Mesendoderm (in vitro differentiated cells): Measurements from ENCODE around the gene P4HA1. TPM values are rescaled to one million over a fixed set of nuclear protein-coding genes. Genes with fewer than 3 reads are reported as not detected.

Experiments used
- DNase-seq: peaks from one replicate; pipeline ENCODE4 v3.0.0; 2013
- H2AK5ac ChIP-seq: 2 replicates; pipeline ENCODE4 v1.6.1; 2013; ENCODE audit warnings: low read length, inconsistent platforms
- H2BK120ac ChIP-seq: 2 replicates; pipeline ENCODE4 v1.6.1; 2013; ENCODE audit warnings: low read depth, mild to moderate bottlenecking, low read length, moderate library complexity, mixed read lengths
- H2BK15ac ChIP-seq: replicated peaks from 2 replicates; pipeline ENCODE4 v1.6.1; 2013; ENCODE audit warnings: low read depth, mild to moderate bottlenecking, moderate library complexity
- H2BK5ac ChIP-seq: 2 replicates; pipeline ENCODE4 v1.6.1; 2013; ENCODE audit warnings: low read length, inconsistent platforms
- H3K18ac ChIP-seq: 2 replicates; pipeline ENCODE4 v1.6.1; 2013; ENCODE audit warnings: mild to moderate bottlenecking, low read length, mixed read lengths
- H3K23ac ChIP-seq: one replicate; pipeline ENCODE4 v1.6.1; 2013; ENCODE audit warnings: low read length
- H3K27ac ChIP-seq: 2 replicates; pipeline ENCODE4 v1.5.1; 2013; ENCODE audit warnings: low read depth, mild to moderate bottlenecking, inconsistent platforms, low read length, moderate library complexity
- H3K27me3 ChIP-seq: 2 replicates; pipeline ENCODE4 v1.6.1; 2013; ENCODE audit warnings: low read length, control low read depth, mild to moderate bottlenecking, inconsistent platforms; ENCODE audit not compliant: insufficient read depth, poor library complexity
- H3K36me3 ChIP-seq: 2 replicates; pipeline ENCODE4 v1.6.1; 2013; ENCODE audit warnings: low read length, inconsistent platforms; ENCODE audit not compliant: control insufficient read depth, insufficient read depth
- H3K4ac ChIP-seq: one replicate; pipeline ENCODE4 v1.6.1; 2013; ENCODE audit warnings: low read depth, mild to moderate bottlenecking, low read length, moderate library complexity
- H3K4me1 ChIP-seq: 2 replicates; pipeline ENCODE4 v1.6.1; 2013; ENCODE audit warnings: low read depth, low read length, inconsistent platforms; ENCODE audit not compliant: control insufficient read depth
- H3K4me2 ChIP-seq: 2 replicates; pipeline ENCODE4 v1.6.1; 2013; ENCODE audit warnings: low read length
- H3K4me3 ChIP-seq: 2 replicates; pipeline ENCODE4 v1.5.1; 2013; ENCODE audit warnings: mild to moderate bottlenecking, low read length
- H3K56ac ChIP-seq: one replicate; pipeline ENCODE4 v1.6.1; 2013; ENCODE audit warnings: low read length
- H3K79me1 ChIP-seq: 2 replicates; pipeline ENCODE4 v1.6.1; 2013; ENCODE audit warnings: low read length, inconsistent platforms
- H3K79me2 ChIP-seq: 2 replicates; pipeline ENCODE4 v1.6.1; 2013; ENCODE audit warnings: mild to moderate bottlenecking, low read length; ENCODE audit not compliant: control insufficient read depth, insufficient read depth
- H3K9ac ChIP-seq: 2 replicates; pipeline ENCODE4 v1.6.1; 2013; ENCODE audit warnings: low read length, inconsistent platforms
- H4K5ac ChIP-seq: one replicate; pipeline ENCODE4 v1.6.1; 2013; ENCODE audit warnings: low read length
- H4K8ac ChIP-seq: one replicate; pipeline ENCODE4 v1.6.1; 2013; ENCODE audit warnings: low read depth, mild to moderate bottlenecking, control low read depth, low read length, moderate library complexity
- WGBS: extraction: QIAGEN DNeasy Blood & Tissue Kit; methylation state at CpG from one replicate; pipeline ENCODE4 v1.1.7; 2013; ENCODE audit warnings: low lambda C conversion rate, missing lambda C conversion rate; ENCODE audit not compliant: insufficient coverage; ENCODE audit errors: extremely low coverage; 5-methylcytosine and 5-hydroxymethylcytosine counted together
- polyA plus RNA-seq, 2 experiments: library from polyadenylated mRNA; stranded (reverse); fragments of 200-250 nt; gene quantifications; one replicate each; pipeline ENCODE4 v1.2.3, GENCODE V29; 2013

P4HA1 gene
- 29.6 TPM for polyA plus RNA-seq (2013, experiment 1 of 2)
- polyA plus RNA-seq (2013, experiment 2 of 2) = 28.6 TPM

DNA sequence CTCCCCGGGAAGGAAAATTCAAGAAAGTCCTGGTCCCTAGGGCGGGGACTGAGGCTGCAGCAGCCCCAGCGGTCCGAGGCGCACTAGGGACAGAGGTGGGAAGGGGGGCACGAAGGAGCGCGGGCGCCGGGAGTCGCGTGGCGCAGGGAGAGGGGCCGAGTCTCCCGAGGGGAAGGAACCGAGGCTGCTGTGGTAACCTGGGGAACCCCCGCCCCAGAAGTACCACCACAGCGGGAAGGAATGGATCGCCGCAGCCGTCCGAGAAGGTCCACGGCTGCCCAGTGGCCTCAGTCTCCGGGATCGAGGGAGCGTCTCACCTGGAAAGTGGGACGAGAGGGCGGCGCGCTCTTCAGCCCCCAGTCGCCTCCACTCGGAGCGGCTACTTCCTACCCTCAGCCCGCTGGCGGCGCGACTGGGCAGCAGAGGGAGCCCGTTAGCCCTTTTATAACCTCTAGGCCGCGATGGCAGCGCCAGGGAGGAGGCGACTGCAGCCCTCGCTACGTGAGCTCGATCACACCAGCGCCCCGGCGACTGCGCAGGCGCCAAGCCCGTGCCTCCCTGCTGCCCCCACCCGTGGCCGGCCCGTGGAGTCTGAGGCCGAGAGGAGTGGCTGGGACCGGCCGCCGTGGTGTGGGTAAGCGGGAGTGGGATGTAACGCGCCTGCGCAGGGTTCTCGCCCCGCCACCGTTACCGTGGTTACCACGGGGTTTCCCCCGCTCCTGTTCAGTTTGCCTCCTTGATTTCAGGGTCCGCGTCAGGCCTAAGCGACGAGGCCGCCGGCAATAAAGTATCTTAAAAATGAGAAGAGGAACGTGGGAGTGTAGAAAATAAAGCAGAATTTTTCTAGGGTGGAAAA lies at the start of gene P4HA1:
TSS of gene P4HA1 (minus strand) at position 418 of the 856 bp plus-strand sequence. CDS start 21,983 bp downstream, outside the sequence.
- no peak within 1 kb of the TSS for H2AK5ac ChIP-seq
- peaks cover 17% of the 10 kb centered on the region for H3K79me2 ChIP-seq
- peak within 1 kb of the TSS; percentile 99 for H3K56ac ChIP-seq
- peak within 1 kb of the TSS; percentile 89 for H2BK5ac ChIP-seq
- H4K8ac ChIP-seq = no peak within 1 kb of the TSS
- peak within 1 kb of the TSS; percentile 95 for H3K4me3 ChIP-seq
- H3K4me2 ChIP-seq = peak within 1 kb of the TSS; percentile 75
- no CpG with 5 or more reads among the region's 75 CpGs for WGBS
- peak within 1 kb of the TSS; percentile 85 for H3K18ac ChIP-seq
- H3K79me1 ChIP-seq = peaks cover 3% of the 10 kb centered on the region
- peak within 1 kb of the TSS; percentile 18 for H2BK120ac ChIP-seq
- H3K23ac ChIP-seq = peak within 1 kb of the TSS; percentile 83
- H2BK15ac ChIP-seq = no peak within 1 kb of the TSS
- DNase-seq = peak; percentile 98
- peak within 1 kb of the TSS; percentile 82 for H3K4ac ChIP-seq
- H3K9ac ChIP-seq = peak within 1 kb of the TSS; percentile 99
- H3K4me1 ChIP-seq = peaks cover 2% of the 10 kb centered on the region
- H3K27ac ChIP-seq = peak within 1 kb of the TSS; percentile 95
- H4K5ac ChIP-seq = no peak within 1 kb of the TSS
- H3K36me3 ChIP-seq = no peaks in the 10 kb centered on the region
- no peaks in the 10 kb centered on the region for H3K27me3 ChIP-seq

DNA sequence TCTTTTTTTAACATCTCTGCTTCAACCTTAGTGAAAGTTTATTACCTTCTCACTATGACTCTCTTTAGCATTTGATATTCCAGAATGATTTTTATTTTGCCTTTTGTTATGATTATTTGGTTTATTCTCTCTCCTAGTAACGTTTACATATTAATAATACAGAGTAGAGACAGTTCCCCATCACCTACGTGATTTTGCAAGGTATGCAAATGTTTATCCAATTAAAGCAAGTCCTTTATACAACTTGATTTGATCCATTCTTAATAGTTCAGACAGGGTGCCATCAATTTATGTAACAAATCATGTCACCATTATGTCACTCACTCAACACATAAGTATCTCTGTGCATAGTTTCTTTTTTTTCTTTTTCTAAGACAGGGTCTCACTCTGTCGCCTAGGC lies 44.9 kb upstream of the P4HA1 start:
- Histone ChIP-seq H3K27ac (no peak overlapping the region), H3K4ac (no peak overlapping the region), H4K5ac (no peak overlapping the region), H4K8ac (no peak overlapping the region), H3K18ac (no peak overlapping the region), H2BK15ac (no peak overlapping the region), H2BK5ac (no peak overlapping the region), H3K23ac (no peak overlapping the region), H2BK120ac (no peak overlapping the region), H3K36me3 (no peaks in the 10 kb centered on the region), H2AK5ac (no peak overlapping the region), H3K4me3 (no peak overlapping the region), H3K79me1 (no peaks in the 10 kb centered on the region), H3K27me3 (no peaks in the 10 kb centered on the region), H3K56ac (no peak overlapping the region), H3K79me2 (no peaks in the 10 kb centered on the region), H3K4me2 (no peak overlapping the region), H3K4me1 (no peaks in the 10 kb centered on the region), H3K9ac (no peak overlapping the region)
- WGBS = no CpG with 5 or more reads among the region's 3 CpGs
- no peak for DNase-seq

- Histone ChIP-seq H3K9ac (no peak overlapping the region), H3K23ac (no peak overlapping the region), H3K79me2 (no peaks in the 10 kb centered on the region), H3K4me3 (no peak overlapping the region), H3K4me1 (no peaks in the 10 kb centered on the region), H3K4ac (no peak overlapping the region), H3K56ac (no peak overlapping the region), H3K36me3 (no peaks in the 10 kb centered on the region), H3K27me3 (no peaks in the 10 kb centered on the region), H2AK5ac (no peak overlapping the region), H2BK5ac (no peak overlapping the region), H3K4me2 (no peak overlapping the region), H4K5ac (no peak overlapping the region), H3K27ac (no peak overlapping the region), H3K18ac (no peak overlapping the region), H2BK120ac (no peak overlapping the region), H3K79me1 (no peaks in the 10 kb centered on the region), H4K8ac (no peak overlapping the region), H2BK15ac (no peak overlapping the region)
- DNase-seq = no peak
- no CpG with 5 or more reads among the region's 2 CpGs for WGBS
These were observed 42.6 kb upstream of the P4HA1 start for GRCh38 chr10:73139251-73139650.

GRCh38 chr10:73136627-73137026 lies 40.0 kb upstream of the P4HA1 start:
- Histone ChIP-seq H3K4me2 (no peak overlapping the region), H4K8ac (no peak overlapping the region), H3K4me1 (no peaks in the 10 kb centered on the region), H3K4me3 (no peak overlapping the region), H3K9ac (no peak overlapping the region), H3K4ac (no peak overlapping the region), H3K79me1 (no peaks in the 10 kb centered on the region), H2BK5ac (no peak overlapping the region), H3K18ac (no peak overlapping the region), H3K23ac (no peak overlapping the region), H2BK120ac (no peak overlapping the region), H4K5ac (no peak overlapping the region), H3K36me3 (peaks cover 6% of the 10 kb centered on the region), H3K27me3 (no peaks in the 10 kb centered on the region), H2BK15ac (no peak overlapping the region), H3K56ac (no peak overlapping the region), H3K27ac (no peak overlapping the region), H3K79me2 (no peaks in the 10 kb centered on the region), H2AK5ac (no peak overlapping the region)
- DNase-seq = no peak
- WGBS = no CpG with 5 or more reads among the region's 2 CpGs

GRCh38 chr10:73134727-73135126 lies 38.1 kb upstream of the P4HA1 start:
- no peak overlapping the region for H2BK120ac ChIP-seq
- H3K56ac ChIP-seq = no peak overlapping the region
- H3K4me3 ChIP-seq = no peak overlapping the region
- WGBS = no CpG with 5 or more reads among the region's 3 CpGs
- H3K4me2 ChIP-seq = no peak overlapping the region
- H3K36me3 ChIP-seq = peaks cover 12% of the 10 kb centered on the region
- no peak overlapping the region for H3K27ac ChIP-seq
- H4K8ac ChIP-seq = no peak overlapping the region
- H3K79me2 ChIP-seq = no peaks in the 10 kb centered on the region
- H2BK5ac ChIP-seq = no peak overlapping the region
- H3K4ac ChIP-seq = no peak overlapping the region
- H2AK5ac ChIP-seq = no peak overlapping the region
- no peaks in the 10 kb centered on the region for H3K4me1 ChIP-seq
- H3K27me3 ChIP-seq = no peaks in the 10 kb centered on the region
- no peak overlapping the region for H3K9ac ChIP-seq
- no peak overlapping the region for H3K23ac ChIP-seq
- no peak for DNase-seq
- no peak overlapping the region for H3K18ac ChIP-seq
- no peak overlapping the region for H4K5ac ChIP-seq
- no peaks in the 10 kb centered on the region for H3K79me1 ChIP-seq
- H2BK15ac ChIP-seq = no peak overlapping the region
